Measurements from ENCODE around the gene SCN2B.
"Not testable (repeated sequence)": the region's sequence is repeated elsewhere in the genome, so short reads cannot be mapped to it uniquely, and the experiment has no call there.

GRCh38 chr11:118190942-118191506 is 14.6 kb upstream of the SCN2B start:
- TF ChIP-seq POLR2AphosphoS5 (IDR thresholded peaks at IDR 0.05; ENCODE audit: low read depth, low read length); POLR2A (IDR thresholded peaks at IDR 0.05; ENCODE audit: low read depth, low read length); TAF1 (IDR thresholded peaks at IDR 0.05; ENCODE audit: low read depth, low read length); SPI1 (IDR thresholded peaks at IDR 0.05; ENCODE audit: low read depth, low read length); PAX5 (IDR thresholded peaks at IDR 0.05; ENCODE audit: insufficient read depth, low read length, severe bottlenecking); POU2F2 (IDR thresholded peaks at IDR 0.05; ENCODE audit: low read depth, low read length): not testable (repeated sequence)
